Stimulated activated CD4-positive, alpha-beta T cell treated with anti-CD3 and anti-CD28 coated beads, Interleukin-4, amount 100 ng/mL, for 1 hour (primary cell): ENCODE measurements around the gene CEBPA.
A peak's percentile ranks its signal among the peaks of the same experiment; 100 is the strongest.

Experiments used
- DNase-seq: peaks from one replicate; pipeline ENCODE4 v3.0.0-alpha.2; 2020

Gene CEBPA

DNA sequence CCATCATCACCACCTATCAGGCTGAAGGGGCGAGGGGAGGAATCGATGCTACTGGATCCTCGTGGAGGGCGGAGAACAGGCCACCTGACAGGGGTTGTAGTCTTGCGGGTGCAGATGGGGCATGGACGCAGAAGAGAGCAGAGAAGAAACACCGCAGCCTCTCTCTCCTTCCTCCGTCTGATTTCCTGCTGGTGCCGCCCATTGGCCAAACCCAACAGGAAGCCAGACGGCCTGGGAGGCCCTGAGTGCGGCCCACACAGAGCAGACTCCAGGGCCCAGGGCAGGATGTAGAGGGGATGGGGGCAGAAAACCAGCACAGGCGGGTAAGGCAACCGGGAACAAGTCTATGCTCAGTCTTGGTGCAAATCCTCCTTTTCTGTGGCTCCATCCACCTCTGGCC lies 15.4 kb downstream of the CEBPA start:
- no peak for DNase-seq

- no peak for DNase-seq
Measured at GRCh38 chr19:33285441-33285927, 16.9 kb downstream of the CEBPA start.

DNA sequence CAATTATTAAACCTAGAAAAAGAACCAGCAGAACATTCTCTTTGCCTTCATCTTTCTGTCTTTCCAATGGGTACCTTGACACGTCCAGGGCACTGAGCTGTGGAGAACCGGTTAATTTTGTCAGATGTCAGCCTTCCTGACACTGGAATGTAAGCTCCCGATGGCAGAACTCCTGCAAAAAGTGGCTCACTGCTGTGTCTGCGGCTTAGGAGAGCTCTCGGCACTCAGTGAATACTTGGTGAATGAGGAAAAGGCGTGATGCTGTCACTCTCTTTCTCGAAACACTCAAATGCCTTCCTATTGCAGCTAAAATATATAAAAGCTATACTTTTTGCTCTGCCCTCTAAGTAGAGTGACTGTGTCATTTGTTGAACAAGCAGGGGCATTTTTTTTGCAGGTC lies 17.6 kb downstream of the CEBPA start:
- DNase-seq, result no peak

DNA sequence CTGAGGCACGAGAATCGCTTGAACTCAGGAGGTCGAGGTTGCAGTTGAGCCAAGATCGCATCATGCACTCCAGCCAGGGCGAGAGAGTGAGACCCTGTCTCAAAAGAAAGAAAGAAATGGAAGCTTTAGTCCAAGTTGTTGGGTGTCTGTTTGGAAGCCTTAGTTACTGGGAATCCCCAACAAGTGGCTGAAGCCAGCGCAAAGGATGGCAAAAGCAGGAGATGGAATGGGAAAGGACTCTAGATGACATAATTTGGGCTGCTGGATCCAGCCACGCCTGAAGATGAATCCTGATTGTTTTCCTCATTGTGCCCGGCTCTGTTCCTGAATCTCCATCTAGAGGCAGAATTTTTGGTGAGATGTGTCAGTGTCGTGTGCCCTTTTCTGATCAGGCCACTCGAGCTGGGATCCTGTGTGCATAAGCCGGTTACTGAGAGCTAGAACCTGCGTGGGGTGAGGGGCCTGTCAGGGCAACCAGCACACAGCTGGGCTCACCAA lies 18.1 kb downstream of the CEBPA start:
- no peak for DNase-seq

GRCh38 chr19:33283589-33283988 lies 18.7 kb downstream of the CEBPA start:
- DNase-seq, result no peak

DNA sequence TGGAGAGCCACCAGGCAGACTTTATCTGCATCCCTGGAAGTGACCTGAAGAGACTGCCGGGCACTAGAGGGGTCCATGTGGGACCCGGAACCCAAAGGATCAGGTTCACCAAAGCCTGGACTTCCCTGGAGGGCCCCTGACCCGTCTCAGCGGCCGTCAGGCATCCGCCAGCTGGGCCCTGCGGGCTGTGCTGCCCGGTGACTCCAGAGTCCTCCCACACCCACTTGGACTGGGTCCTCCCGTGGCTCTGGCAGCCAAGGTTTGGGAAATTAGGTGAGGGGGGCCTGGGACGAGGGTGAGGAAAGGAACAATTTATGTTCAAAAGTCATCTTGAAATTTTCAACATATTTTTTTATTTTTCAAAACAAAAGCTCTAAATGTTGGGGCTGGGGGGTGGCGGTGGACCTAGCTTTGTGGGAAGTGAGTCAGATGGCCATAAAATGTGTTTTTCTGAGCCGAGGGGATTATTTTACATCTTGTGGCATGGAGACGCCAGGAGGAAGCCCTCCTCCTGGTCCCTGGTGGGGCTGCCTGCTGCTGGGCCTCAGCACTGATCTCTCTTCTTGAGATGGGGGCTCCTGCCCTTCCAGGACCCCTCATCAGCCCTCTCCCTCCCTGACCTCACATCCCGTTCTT lies 20.2 kb downstream of the CEBPA start:
- no peak for DNase-seq

- no peak for DNase-seq
Measured at GRCh38 chr19:33281296-33281926, 20.9 kb downstream of the CEBPA start.

DNA sequence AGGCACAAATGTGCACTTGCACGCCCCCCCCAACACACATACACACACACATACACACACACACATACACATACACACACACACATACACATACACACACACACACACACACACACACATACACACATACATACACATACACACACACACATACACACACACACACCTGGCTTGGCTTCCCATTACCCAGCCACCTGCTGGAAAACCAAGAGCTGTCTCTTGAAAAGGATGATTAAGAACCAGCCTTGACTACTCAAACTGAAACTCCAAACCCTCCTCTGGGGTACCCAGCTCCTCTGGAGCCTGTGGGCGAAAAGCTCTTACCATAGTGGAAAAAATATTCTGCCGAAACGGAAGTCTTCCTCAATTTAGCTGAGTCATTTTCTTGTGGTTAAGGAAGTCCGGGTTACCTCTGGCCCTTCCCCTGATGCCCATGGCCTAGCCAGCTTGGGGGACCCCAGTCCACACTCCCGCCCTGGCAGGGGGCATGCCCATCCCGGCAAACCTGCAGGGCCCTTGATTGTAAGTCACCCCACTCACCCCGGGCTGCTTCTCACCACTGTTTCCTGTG lies 21.9 kb downstream of the CEBPA start:
- DNase-seq, result peak; percentile 22

GRCh38 chr19:33279430-33280350 lies 22.6 kb downstream of the CEBPA start:
- DNase-seq, result no peak

- DNase-seq, result no peak
Measured at GRCh38 chr19:33278403-33279269, 23.7 kb downstream of the CEBPA start.

DNA sequence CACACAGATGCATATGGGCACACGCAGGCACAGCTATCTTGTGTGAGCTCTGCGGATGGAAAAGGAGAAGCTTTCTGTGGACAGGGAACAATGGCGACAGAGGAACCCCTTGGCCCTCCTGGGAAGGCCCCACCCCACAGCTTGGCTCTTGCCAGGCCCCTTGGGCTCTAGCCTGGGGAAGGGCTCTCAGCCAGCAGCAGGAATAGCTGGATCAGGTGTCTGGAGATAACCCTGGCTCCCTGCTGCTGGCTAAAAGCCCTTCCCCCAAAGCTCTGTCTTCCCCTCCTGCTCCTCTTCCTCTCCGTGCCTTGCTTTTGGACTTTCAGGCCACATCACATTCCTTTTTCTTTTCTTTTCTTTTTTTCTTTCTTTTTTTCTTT lies 24.3 kb downstream of the CEBPA start:
- no peak for DNase-seq

- no peak for DNase-seq
Measured at GRCh38 chr19:33277434-33277833, 24.9 kb downstream of the CEBPA start.

GRCh38 chr19:33275933-33276619 lies 26.3 kb downstream of the CEBPA start:
- DNase-seq, result no peak

- no peak for DNase-seq
Measured at GRCh38 chr19:33275559-33275932, 26.8 kb downstream of the CEBPA start.

DNA sequence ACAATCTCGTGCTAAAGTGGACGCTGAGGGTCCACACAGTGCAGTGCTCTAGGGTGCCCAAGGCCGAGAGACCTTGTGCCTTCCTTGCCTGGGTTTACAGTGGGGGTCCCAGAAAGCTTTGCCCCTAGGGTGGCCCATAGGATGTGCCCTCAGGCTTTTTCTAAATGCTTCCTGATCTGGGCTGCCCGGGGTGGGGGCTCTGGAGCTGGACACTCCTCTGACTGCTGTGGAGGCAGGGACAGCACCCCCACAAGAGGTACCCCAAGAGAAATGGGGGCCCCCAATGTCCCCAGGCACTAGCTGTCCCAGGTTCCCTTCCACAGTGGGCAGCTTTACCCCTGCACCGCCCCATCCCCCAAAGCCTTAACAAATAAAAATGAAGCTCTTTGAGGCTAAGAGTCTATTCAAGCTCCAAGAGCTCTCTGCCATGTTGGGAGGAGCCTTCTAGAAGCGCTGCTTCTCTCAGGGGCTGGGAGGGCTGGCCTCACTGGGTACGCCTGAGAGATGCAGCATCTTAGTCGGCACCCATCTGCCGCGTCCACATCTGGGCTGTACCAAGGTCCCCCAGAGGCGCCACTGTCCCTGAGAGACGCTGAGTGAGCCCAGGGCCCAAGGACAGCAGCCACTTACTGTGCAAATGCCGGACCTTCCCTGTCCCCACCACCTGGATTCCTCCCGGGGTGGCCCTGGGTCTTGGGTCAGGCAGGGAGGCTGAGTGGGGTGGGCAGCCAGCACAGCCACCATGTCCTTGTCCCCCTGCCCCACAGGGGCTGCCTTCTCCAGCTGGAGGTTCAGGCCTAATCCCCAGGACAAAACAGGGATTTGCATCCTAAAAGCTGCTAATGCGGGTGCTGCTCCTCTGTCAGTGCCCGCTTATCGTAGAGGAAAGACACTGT lies 27.4 kb downstream of the CEBPA start:
- no peak for DNase-seq

DNA sequence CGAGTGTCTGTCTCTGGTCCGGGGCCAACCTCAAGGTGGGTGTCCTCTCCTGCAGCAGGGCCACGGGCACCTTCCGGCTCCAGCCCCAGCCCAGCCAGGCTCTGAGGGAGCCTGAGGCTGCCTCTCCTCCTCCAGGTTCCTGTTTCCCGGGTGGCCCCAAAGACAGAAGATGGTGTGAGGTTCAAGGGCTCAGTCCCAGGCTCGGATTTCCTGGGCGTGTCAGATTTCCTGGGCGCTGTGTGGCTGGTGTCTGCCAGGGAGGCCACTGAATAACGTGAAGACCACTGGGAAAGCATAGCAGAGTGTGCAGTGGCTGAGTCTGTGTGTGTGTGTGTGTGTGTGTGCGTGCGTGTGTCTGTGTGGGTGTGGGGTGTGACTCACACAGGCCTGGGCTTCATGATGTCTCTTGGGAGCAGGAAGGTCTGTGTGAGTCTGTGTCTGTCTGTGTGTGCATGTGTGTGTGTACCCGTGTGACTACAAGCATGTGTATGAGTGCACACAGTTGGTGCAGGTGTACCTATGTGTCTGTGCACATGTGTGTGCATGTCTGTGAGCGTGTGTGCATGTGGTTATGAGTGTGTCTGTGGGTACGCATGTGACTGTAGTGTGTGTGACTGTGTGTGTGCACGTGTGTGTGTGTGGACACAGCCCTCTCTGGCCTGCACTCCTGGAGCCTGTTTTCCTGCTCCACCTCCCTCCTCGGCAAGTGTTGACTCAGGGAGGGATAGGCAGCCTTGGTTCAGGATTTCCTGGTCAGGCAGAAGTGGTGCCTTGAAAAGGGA lies 28.3 kb downstream of the CEBPA start:
- peak; percentile 46 for DNase-seq

DNA sequence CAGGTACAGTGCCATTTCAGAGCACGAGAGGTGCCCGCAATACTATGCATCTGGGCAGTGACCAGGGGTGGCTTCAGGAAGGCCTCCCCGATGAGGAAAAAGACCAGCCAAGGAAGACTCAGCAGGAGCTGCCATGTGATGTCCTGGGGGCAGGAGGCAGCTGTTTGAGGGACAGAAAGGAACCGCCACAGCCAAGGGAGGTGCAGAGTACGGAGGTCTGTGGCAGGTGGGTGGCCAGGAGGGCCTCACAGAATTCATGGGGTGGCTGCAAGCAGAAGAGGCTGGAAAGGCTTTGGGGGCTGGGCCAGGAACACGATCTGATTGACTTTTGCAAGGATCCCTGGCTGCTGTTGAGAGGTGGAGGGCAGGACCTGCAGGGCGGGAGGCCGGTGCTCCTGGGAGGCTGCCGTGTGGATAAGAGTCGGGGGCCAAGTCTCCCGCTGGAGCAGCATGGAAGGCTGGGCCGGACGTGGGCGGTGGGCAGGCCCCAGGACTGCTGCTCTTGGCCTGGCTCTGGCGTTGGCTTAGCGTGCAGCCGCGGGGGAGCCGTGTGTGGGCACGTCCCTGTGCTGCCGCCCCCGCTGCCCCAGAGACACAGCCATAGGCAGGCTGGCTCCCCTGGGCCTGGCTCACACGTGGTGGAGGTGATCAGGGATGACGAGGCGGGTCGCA lies 29.1 kb downstream of the CEBPA start:
- DNase-seq, result no peak

DNA sequence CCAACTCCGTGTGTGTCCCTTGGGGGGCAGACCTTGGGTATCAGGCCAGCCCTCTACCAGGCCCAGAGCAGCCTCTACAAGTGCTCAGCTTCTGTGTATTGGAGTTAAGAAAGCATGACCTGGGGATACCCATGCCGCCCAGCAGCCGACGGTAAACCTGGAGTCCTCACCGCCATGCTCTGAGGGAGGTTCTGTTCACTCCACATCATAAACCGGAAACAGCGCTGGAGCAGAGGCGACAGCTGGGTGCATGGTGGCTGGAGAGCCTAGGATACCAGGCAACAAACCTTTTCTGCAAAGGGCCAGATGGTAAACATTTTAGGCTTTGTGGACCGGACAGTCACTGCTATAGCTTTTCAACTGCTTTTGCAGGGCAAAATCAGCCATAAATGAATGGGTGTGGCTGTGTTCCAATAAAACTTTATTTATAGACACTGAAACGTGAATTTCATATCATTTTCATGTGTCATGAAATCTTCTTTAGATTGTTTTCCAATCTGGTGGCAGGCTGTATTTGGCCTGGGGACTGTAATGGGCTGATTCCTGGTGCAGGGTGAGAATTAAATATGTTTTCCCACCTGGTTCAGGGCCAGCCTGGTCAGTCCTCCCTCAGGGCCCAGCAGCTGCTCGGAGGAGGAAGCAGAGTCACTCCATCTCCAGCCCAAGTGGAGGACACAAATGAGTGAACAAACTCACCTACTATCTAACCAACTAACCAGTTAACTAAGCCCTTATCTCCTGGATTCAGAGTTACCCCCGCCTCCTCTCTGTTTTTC lies 30.9 kb downstream of the CEBPA start:
- DNase-seq, result no peak
